Measurements from ENCODE around the gene GPC6.

The GPC6 gene

GRCh38 chr13:93624311-93624777, 397.7 kb downstream of the GPC6 start:
- DNase-seq = no peak

- DNase-seq = no peak
Measured at GRCh38 chr13:93625536-93625935, 398.9 kb downstream of the GPC6 start.

- no peak for DNase-seq
Measured at GRCh38 chr13:93628136-93628797, 401.7 kb downstream of the GPC6 start.

GRCh38 chr13:93635616-93636032, 409.0 kb downstream of the GPC6 start:
- no peak for DNase-seq

GRCh38 chr13:93637852-93638251, 411.2 kb downstream of the GPC6 start:
- no peak for DNase-seq

GRCh38 chr13:93640452-93640851, 413.8 kb downstream of the GPC6 start:
- no peak for DNase-seq

GRCh38 chr13:93646245-93646644, 419.6 kb downstream of the GPC6 start:
- DNase-seq = no peak

- no peak for DNase-seq
Measured at GRCh38 chr13:93649496-93649895, 422.9 kb downstream of the GPC6 start.

GRCh38 chr13:93653776-93654175, 427.2 kb downstream of the GPC6 start:
- DNase-seq = no peak

GRCh38 chr13:93655154-93655553, 428.5 kb downstream of the GPC6 start:
- no peak for DNase-seq

- no peak for DNase-seq
Measured at GRCh38 chr13:93660391-93661063, 433.9 kb downstream of the GPC6 start.

GRCh38 chr13:93670866-93671265, 444.3 kb downstream of the GPC6 start:
- no peak for DNase-seq

- DNase-seq = no peak
Measured at GRCh38 chr13:93672996-93673395, 446.4 kb downstream of the GPC6 start.

GRCh38 chr13:93673885-93674284, 447.3 kb downstream of the GPC6 start:
- DNase-seq = no peak

- DNase-seq = no peak
Measured at GRCh38 chr13:93674337-93674755, 447.7 kb downstream of the GPC6 start.

- DNase-seq = no peak
Measured at GRCh38 chr13:93680329-93680728, 453.7 kb downstream of the GPC6 start.

- DNase-seq = no peak
Measured at GRCh38 chr13:93685900-93686299, 459.3 kb downstream of the GPC6 start.

- DNase-seq = no peak
Measured at GRCh38 chr13:93686399-93686798, 459.8 kb downstream of the GPC6 start.

- DNase-seq = no peak
Measured at GRCh38 chr13:93687261-93687660, 460.7 kb downstream of the GPC6 start.

- DNase-seq = no peak
Measured at GRCh38 chr13:93689333-93689732, 462.7 kb downstream of the GPC6 start.

GRCh38 chr13:93690139-93690538, 463.5 kb downstream of the GPC6 start:
- no peak for DNase-seq

- no peak for DNase-seq
Measured at GRCh38 chr13:93698016-93698613, 471.5 kb downstream of the GPC6 start.

- DNase-seq = no peak
Measured at GRCh38 chr13:93700115-93700514, 473.5 kb downstream of the GPC6 start.
